Hematopoietic multipotent progenitor cell (in vitro differentiated cells): ENCODE data around the gene MYOC. TPM values are rescaled to one million over a fixed set of nuclear protein-coding genes. Genes with fewer than 3 reads are reported as not detected.
"Not testable (repeated sequence)": the region's sequence is repeated elsewhere in the genome, so short reads cannot be mapped to it uniquely, and the experiment has no call there.

Source experiments
- DNase-seq, 3 donors: peaks; one replicate each; pipeline ENCODE4 v3.0.0-alpha.2; 2011 to 2015; ENCODE audit warnings: low read depth in 2 of 3, low spot score in 2 of 3
- total RNA-seq: library from RNA; depleted of rRNA; stranded (reverse); fragments of >200 nt; gene quantifications from one replicate; pipeline ENCODE4 v1.2.3, GENCODE V29; 2012

MYOC gene
- total RNA-seq, 1 donor = 0.27 TPM

GRCh38 chr1:171654201-171654941 is 1.9 kb upstream of the MYOC start:
- DNase-seq = no peak

GRCh38 chr1:171653796-171654195 is 1.3 kb upstream of the MYOC start:
- no peak for DNase-seq

GRCh38 chr1:171646249-171646560 is 6.3 kb downstream of the MYOC start:
- no peak for DNase-seq

GRCh38 chr1:171645553-171646248 is 6.8 kb downstream of the MYOC start:
- DNase-seq = no peak

- peak; percentile 23 to 92 (median 67) for DNase-seq
Measured at GRCh38 chr1:171644805-171645483, 7.5 kb downstream of the MYOC start.

GRCh38 chr1:171643156-171643555 is 9.3 kb downstream of the MYOC start:
- no peak for DNase-seq

- DNase-seq = no peak
Measured at GRCh38 chr1:171642197-171642596, 10.3 kb downstream of the MYOC start.

GRCh38 chr1:171641076-171641864 is 11.2 kb downstream of the MYOC start:
- DNase-seq = no peak

- no peak for DNase-seq
Measured at GRCh38 chr1:171640225-171640624, 12.3 kb downstream of the MYOC start.

- DNase-seq = no peak
Measured at GRCh38 chr1:171637928-171638576, 14.4 kb downstream of the MYOC start.

- DNase-seq = no peak
Measured at GRCh38 chr1:171636141-171636540, 16.3 kb downstream of the MYOC start.

GRCh38 chr1:171635661-171636060 is 16.8 kb downstream of the MYOC start:
- no peak for DNase-seq

- no peak for DNase-seq
Measured at GRCh38 chr1:171628225-171628624, 24.3 kb downstream of the MYOC start.

GRCh38 chr1:171627020-171627419 is 25.5 kb downstream of the MYOC start:
- no peak for DNase-seq

- DNase-seq = no peak
Measured at GRCh38 chr1:171625225-171625624, 27.3 kb downstream of the MYOC start.

- DNase-seq = no peak
Measured at GRCh38 chr1:171623651-171624331, 28.7 kb downstream of the MYOC start.

- DNase-seq = no peak
Measured at GRCh38 chr1:171622152-171622462, 30.4 kb downstream of the MYOC start, which contains the start of gene MYOCOS. Gene MYOCOS (plus strand): TSS chr1:171622243. CDS start chr1:171623884, 1,641 bp downstream.

- no peak for DNase-seq
Measured at GRCh38 chr1:171616586-171616985, 35.9 kb downstream of the MYOC start.

GRCh38 chr1:171615122-171615906 is 37.2 kb downstream of the MYOC start:
- DNase-seq = not testable (repeated sequence)
